Activated CD8-positive, alpha-beta memory T cell treated with anti-CD3 and anti-CD28 coated beads, Interleukin-2, amount 50 U/mL, for 24 hours (primary cell): ENCODE results near the gene TOMM34.

Experiments used
- DNase-seq: peaks from one replicate; pipeline ENCODE4 v3.0.0-alpha.2; 2020; ENCODE audit errors: extremely low read depth

Gene TOMM34

GRCh38 chr20:44894959-44895358, 65.2 kb downstream of the TOMM34 start:
- DNase-seq = no peak
